Stimulated activated CD8-positive, alpha-beta memory T cell treated with anti-CD3 and anti-CD28 coated beads, Interleukin-4, amount 100 ng/mL, for 24 hours (primary cell): ENCODE data around the gene PRDM12.

Experiments used
- DNase-seq: peaks from one replicate; pipeline ENCODE4 v3.0.0-alpha.2; 2020; ENCODE audit warnings: low read depth

Gene PRDM12

DNA sequence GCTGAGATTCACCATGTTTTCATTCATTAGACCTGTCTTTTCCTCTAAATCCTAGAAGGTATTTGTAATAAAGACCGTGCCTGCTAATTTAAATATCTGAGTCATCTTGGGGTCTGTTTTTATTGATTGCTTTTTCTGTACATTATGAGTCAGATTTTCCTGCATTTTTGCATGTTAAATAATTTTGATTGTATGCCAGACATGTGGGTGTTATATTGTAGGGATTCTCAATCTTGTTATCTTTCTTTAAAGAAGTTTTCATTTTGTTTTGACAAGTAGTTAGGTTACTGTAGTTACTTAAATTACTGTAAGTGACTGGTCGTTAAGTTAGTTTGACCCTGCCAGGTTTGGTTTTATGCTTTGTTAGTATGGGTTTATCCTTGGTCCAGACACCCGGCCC is 64.3 kb downstream of the PRDM12 start:
- DNase-seq = no peak

DNA sequence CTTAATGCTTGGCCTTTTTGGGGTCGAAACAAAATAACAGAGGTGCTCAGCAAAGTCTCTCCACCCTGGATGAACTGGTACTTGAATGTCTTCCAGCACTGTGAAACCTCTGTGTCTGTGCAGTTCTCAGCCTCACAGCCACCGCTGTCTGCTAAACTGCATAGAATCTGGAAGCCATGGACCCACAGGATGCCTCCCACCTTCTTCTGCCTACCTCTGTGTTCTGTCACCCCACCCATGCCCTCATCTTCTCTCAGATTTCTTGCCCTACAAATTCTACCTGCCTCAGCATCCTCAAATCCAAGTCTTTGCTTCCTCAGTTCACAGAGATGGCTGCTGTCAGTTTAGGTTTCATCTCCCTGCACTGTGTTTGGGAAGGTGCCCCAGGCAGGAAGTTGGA is 64.8 kb downstream of the PRDM12 start:
- DNase-seq = no peak

- no peak for DNase-seq
Observed at GRCh38 chr9:130731355-130731754, 67.0 kb downstream of the PRDM12 start.

- DNase-seq = no peak
Observed at GRCh38 chr9:130732136-130732535, 67.7 kb downstream of the PRDM12 start.
